Heart left ventricle (tissue), 13 donors: ENCODE results near the gene LGALS3BP.

ENCODE experiments used
- CTCF ChIP-seq, 12 donors: fragments of 200-600 bp; sonication (generic) in 4 of 12; IDR thresholded peaks; one replicate each; pipeline versions ENCODE4 v1.5.0 to v1.8.0; 2018 to 2022; ENCODE audit warnings: antibody characterized with exemption in 12 of 12, mild to moderate bottlenecking in 5 of 12
- POLR2A ChIP-seq, 2 donors: fragments of 450-650 bp; IDR thresholded peaks; one replicate each; pipeline ENCODE4 v1.6.1; 2017; ENCODE audit warnings: antibody characterized with exemption in 2 of 2, mild to moderate bottlenecking in 2 of 2, moderate library complexity in 2 of 2
- donor health status: ischemic (EF 13 %, LVEDD 7.1; RV severe dilation, severe dysfunction).
- donor health status: DM: no; HTN: yes; CAD: no.
- donor health status: DM: no; HTN: no; CAD: no.
- donor health status: ischemic (EF 25% LVEDD 6.9; RV normal size, moderate dysfunction).
- donor health status: ischemic (EF 25% LVEDD 5.7; RV mildly dilated, moderate dysfunction).
- donor health status: ischemic (EF 35%, LVEDD 5.7; RV mildly dilated, moderate dysfunction).
- donor health status: nonischemic (EF 11% LVEDD 7.7; RV severe dilation, severe dysfunction).
- donor health status: DM: yes; HTN: yes; CAD: no.
- donor health status: PGD.
- donor health status: ischemic (EF 29% LVEDD 5.4; RV normal size, mild dysfunction).
- donor health status: nonischemic (EF 23%, LVEDD 6.1; RV moderate dilation, normal function).

GRCh38 chr17:78944026-78944425, 35.7 kb downstream of the LGALS3BP start:
- TF ChIP-seq POLR2A (IDR thresholded peaks at IDR 0.05) (no peak), CTCF (IDR thresholded peaks at IDR 0.05) (no peak)
